ENCODE data around the gene ZMYM3.

The ZMYM3 gene

DNA sequence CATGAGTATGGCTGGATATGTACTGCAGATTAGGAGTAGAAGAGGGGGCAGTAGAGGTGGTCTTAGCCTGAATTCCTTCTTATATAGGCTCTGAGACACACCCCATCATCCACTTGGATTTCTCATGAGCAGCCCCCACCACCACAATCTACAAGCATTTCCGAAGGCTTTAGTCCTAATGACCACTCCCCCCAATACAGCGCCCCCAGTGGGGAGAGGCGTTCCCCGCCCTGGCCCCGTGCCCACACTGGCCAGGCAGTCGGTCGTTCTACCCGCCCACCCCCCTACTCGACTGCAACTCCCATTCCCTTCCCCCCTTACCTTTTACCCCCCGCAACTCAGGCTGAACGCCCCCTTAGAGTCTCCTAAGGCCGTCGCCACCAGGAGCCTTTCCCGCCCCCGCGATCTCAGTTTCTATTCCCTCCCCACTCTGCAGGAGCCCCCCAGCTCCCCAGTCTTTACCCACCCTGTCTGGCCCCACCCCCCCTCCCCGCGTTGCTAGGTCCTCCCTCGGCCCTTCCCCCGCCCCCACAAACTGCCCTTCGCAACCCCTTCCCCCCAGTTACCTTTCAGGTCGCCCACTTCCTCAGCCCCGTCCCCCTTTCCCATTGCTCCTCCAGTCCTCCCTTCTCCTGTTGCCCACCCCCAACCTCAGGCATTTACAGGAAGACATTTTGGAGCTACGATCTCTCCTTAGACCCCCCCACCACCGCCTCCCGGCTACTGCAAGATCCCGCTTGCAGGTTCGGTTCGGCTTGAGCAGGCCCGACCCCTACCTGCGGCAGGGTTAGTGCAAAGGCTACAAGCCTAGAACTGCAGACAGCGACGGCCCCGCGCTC lies 468 bp downstream of the ZMYM3 start:
- peak; percentile 6 for DNase-seq (ENCODE audit: low read depth)

- no peak for DNase-seq (ENCODE audit: low read depth)
Observed at GRCh38 chrX:71252221-71252620, 1.7 kb downstream of the ZMYM3 start.

- peak; percentile 13 for DNase-seq (ENCODE audit: low read depth)
Observed at GRCh38 chrX:71251466-71251973, 2.4 kb downstream of the ZMYM3 start.

DNA sequence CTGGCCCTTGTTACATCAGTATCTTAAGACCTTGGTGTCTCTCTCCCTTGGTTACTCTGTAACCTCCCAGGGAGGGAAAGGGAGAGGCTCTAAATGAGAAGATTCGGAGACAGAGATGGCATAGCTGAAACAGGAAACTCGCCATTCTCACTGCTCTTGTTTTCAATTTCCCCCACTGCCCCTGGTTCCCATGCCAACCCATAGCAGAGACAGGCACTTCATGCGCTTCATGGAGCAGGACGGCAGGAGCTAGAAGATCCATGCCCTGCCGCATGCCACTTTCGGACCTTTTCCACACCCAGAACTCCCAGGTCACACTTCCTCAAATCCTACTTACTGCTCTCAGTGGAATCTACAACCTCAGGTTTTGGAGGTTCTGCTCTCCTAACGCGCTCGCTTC lies 3.1 kb downstream of the ZMYM3 start:
- no peak for DNase-seq (ENCODE audit: low read depth)

DNA sequence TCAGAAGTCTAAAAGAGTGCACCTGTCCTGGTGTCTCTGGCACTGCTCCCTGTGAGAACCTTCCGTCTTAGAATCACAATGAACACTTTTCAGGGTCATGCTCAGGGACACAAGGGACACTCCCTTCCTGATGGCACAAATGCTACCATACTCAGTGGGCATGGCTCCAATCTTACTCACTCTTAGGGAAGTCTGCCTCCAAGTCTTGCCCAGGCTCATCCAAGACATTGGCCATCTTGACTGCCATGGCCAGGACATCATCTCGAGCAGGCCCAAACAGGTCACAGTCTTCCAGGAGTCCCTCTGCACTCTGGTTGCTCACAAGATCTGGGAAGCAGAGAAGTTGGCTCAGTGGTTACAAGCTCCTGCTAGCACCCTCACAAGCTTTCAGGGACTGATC lies 8.8 kb downstream of the ZMYM3 start:
- DNase-seq (ENCODE audit: low read depth), result no peak

DNA sequence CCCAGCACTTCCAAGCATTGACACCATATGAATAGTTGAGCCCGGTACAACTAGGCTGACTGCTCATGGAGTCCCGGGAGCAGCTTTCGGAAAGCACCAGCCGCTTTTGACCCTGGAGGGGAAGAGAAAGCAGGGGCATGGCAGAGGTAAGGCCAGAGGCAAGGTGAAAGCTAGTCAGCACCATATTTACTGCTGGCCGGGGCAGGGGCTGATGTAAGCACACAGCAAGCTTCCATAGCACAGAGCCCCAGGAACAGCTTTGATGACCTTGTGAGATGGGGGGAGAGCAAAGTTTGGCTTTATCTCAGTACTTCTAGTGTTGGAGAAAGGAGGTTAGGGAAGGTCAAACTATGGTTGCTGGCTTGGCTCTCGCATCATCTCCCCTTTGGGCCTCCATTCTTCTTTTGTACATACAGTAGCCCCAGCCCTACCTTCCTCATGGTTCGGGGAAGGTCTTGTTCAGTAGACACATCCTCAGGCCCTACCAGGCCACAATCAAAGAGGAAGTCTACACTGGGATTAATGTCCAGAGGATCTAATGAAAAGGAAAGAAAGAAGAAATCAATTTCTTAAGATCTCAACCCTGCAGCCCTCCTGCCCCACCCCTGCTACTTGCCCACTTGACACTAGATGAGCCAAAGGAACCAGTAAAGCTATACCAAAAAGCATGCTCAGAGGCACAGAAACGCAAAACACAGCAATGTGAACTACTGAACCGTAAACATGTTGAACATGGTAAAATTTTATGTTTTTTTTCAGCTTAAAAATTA lies 9.4 kb downstream of the ZMYM3 start:
- no peak for DNase-seq (ENCODE audit: low read depth)

GRCh38 chrX:71241301-71241700 lies 12.6 kb downstream of the ZMYM3 start:
- no peak for DNase-seq (ENCODE audit: low read depth)

DNA sequence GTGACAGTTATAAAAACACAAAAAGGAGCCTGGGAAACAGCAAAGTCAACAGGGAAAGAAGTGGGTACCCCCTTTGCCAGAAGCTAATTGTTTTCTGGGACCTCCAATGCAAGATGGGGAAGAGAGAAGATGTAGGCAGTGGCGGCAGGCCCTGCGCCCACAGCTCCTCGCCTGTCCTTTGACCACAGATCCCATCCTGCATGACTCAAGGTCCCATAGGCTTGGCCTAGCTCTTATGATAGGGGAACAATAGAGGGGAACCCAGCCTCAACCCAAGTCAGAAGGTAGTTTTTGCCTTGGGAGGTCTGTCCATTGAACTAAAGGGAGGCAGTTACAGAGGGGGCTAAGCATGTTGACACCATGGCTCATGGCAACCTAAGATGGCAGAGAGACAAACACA lies 14.2 kb downstream of the ZMYM3 start:
- DNase-seq (ENCODE audit: low read depth), result no peak

- no peak for DNase-seq (ENCODE audit: low read depth)
Observed at GRCh38 chrX:71236836-71237235, 17.1 kb downstream of the ZMYM3 start.

DNA sequence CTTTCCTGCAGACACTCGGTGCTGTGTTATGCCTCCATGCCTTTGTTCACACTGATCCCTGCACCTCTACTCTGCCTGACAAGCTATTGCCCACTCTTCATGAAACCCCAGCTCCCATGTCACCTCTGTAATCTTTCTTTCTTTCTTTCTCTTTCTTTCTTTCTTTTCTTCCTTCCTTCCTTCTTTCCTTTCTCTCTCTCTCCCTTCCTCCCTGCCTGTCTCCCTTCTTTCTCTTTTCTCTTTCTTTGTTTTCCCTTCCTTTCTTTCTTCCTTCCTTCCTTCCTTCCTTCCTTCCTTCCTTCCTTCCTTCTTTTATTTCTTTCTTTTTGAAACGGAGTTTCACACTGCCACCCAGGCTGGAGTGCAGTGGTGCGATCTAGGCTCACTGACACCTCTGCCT lies 18.5 kb downstream of the ZMYM3 start:
- DNase-seq (ENCODE audit: low read depth), result no peak

- no peak for DNase-seq (ENCODE audit: low read depth)
Observed at GRCh38 chrX:71228063-71228642, 25.8 kb downstream of the ZMYM3 start.

DNA sequence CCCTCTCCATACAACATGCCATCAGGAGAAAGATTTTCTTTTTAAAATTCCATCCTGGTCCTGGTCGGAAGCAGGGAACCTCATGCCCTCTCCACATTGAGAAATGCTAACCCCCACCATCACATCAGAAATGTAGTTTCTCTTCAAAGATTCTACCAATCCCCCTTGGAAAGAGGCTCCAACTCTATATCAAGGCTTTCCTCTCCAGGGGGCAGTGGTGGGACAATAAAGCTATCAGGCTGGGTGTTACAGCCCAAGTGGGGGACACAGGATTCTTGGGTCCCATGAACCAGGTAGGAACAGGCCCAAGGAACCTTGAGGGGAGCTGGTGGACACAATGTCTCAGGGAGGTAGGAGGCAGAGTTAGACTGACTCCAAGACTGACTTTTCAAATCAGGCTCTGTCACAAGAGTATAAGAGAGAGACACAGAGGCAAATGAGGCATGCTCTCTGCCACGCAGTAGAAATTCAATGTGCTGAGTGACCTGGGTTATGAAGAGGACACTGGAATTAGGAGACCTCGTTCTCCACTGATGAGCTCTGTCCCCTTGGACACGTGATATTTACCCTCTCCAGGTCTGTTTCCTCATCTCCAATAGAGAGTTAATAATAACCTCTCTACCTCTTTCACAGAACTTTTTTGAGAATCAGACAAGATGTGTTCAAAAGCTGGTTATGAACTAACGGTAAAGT lies 26.4 kb downstream of the ZMYM3 start:
- DNase-seq (ENCODE audit: low read depth), result no peak

DNA sequence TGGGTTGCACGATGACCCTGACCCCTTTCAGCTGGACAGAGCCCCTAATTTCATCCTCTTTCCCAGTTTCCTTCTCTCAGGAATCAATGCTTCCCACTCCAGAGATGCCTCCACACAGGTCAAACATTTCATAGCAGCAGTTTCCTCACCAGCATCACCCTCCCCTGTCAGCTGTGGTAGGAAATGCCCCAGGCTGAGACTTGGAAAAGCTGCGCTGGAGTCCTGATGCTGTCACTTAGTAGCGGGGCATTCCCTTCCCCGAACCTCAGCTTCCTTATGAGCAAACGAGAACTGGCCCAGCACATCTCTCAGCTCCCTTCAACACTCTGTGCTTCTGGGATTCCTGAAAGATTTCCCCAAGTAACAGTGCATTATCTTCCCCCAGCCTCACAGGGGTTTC lies 28.3 kb downstream of the ZMYM3 start:
- DNase-seq (ENCODE audit: low read depth), result no peak

DNA sequence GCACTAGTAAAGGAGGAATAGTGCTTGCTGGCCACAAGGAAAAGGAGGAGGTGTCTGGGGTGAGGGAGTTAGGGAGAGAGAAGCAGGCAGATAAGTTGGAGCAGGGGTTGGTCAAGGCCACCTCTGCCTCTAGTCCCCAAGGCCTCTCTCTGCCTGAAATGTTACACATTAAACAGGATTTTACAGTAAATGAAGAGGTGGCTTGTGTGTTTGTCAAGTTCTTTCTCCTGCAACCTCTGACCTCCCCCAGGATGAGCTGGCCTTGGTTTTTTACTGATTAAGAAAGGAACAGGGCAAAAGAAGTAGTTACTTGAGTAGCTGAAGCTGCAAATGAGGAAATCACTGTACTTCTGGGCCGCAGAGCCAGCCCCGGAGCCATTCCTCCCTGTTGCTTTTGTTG lies 28.9 kb downstream of the ZMYM3 start:
- no peak for DNase-seq (ENCODE audit: low read depth)

- no peak for DNase-seq (ENCODE audit: low read depth)
Observed at GRCh38 chrX:71224098-71224708, 29.7 kb downstream of the ZMYM3 start.

DNA sequence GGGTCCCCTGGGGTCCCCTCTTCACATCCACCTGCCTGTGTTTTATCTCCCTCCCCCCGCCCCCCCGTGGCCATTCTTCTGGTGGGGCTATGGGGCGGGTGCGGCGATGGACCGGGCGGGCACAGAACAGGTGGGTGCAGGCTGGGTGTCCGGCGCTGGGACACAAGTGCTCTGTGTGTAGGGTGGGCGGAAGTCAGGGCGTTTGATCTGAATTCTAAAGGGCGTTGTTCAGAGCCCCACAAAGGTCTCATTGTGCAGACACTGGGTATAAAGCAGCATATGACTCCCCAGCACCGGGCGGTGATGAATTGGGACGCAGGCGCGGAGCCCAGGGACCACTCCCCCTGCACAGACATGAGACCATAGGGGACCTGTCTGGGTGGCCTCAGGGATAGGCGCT lies 31.0 kb downstream of the ZMYM3 start, which contains the start of gene GJB1:
GJB1 (plus strand) TSS at position 296 of the 400 bp plus-strand sequence. CDS start 484 bp downstream, outside the sequence.
- DNase-seq (ENCODE audit: low read depth), result no peak

DNA sequence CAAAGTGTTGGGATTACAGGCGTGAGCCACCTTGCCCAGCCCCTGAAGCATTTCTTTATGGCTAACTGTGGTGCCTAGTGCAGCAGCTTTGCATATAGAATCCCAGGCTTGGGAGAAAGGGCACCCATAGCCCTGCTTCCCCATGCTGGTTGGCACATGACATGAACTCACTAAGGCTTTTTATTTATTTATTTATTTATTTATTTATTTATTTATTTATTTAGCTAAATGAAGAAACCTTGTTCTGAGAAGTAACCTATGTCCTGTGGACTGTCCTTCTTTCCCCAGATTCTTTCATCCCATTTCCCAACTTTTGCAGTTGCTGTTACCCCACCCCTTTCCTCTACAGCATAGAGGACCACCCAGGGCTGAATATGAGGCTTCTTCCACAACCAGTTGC lies 32.8 kb downstream of the ZMYM3 start:
- DNase-seq (ENCODE audit: low read depth), result no peak

GRCh38 chrX:71217298-71217697 lies 36.6 kb downstream of the ZMYM3 start:
- DNase-seq (ENCODE audit: low read depth), result no peak

DNA sequence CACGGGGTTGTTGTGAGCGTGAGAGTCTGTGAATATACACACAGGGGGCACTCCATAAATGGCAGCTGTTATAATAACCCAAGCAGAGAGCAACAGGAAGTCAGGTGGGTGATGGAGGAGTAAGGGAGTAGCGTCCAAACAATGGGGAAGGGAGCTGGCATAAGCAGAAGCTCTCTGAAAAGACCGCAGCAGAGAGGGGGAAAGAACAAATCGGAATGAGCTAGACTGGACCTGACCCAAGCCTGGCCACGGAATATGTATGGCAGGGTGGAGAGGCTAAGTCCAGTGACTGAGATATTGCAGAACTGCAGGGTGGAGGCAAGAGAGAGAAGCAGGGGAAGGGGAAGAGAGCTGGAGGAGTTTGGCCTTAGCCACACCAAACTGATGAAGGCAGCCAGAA lies 37.5 kb downstream of the ZMYM3 start:
- no peak for DNase-seq (ENCODE audit: low read depth)

GRCh38 chrX:71215338-71215912 lies 38.5 kb downstream of the ZMYM3 start:
- no peak for DNase-seq (ENCODE audit: low read depth)

DNA sequence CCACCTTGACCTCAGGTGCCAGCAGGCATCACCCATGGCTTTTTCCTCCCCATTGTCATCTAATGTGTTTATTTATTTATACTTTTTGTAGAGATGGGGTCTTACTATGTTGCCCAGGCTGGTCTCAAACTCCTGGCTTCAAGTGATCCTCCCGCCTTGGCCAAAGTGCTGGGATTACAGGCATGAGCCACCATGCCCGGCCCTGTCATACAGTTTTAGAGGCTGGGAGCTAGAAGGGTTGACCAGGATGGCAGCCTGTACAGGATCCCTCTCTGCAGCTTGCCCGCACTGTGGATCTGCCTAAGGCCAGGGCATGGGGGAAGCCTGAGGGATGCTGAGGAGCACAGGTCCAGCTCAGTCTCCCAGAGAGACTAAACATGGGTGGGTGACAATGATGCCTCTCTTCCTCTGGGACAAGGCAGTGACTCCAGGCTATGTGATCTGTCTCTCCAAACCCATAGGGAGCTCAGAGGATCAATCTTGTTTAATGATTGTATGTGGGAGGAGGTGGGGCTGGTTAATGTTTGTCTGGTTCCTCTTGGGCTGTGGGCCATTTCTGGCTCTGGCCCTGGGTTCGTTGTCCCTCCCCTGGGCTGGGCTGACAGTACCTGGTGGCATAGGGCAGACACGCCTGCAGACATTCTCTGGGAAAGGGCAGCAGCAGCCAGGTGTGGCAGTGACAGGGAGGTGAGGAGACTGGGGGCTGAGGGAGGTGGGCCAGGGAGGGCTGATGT lies 39.2 kb downstream of the ZMYM3 start:
- no peak for DNase-seq (ENCODE audit: low read depth)

Data from stimulated activated CD8-positive, alpha-beta memory T cell treated with anti-CD3 and anti-CD28 coated beads, Interleukin-4, amount 100 ng/mL, for 24 hours (primary cell).